ENCODE data around the gene FERMT3. TPM values are rescaled to one million over a fixed set of nuclear protein-coding genes. Genes with fewer than 3 reads are reported as not detected.
A peak's percentile ranks its signal among the peaks of the same experiment; 100 is the strongest.

The FERMT3 gene
- total and polyA plus RNA-seq, 12 donors = 2.3 to 30.8 (median 6.8) TPM

DNA sequence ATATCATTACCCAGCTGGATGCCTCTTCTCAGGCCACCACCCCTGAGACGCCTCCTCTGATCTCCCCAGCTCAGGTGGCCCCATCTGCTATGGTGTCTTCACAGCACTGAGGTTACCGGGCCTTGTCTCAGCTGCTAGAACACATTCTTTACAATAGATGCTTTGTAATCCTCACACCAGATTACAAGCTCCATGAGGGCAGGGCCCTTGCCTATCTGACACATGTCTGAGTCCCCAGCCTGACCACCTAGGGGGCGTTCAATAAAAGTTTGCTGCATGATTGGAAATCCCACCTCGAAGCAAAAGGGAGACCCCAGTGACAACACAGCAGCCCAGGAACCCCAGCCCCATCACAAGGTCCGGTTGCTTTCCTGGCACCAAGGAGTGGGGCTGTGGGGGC, 42.6 kb upstream of the FERMT3 start:
- H3K4me1 ChIP-seq = peaks cover 3 to 24% (median 22%) of the 10 kb centered on the region in 9 donors
- 90 to 93% methylated on average over 5 of the region's 5 CpGs for WGBS, 2 donors
- no peak for DNase-seq

DNA sequence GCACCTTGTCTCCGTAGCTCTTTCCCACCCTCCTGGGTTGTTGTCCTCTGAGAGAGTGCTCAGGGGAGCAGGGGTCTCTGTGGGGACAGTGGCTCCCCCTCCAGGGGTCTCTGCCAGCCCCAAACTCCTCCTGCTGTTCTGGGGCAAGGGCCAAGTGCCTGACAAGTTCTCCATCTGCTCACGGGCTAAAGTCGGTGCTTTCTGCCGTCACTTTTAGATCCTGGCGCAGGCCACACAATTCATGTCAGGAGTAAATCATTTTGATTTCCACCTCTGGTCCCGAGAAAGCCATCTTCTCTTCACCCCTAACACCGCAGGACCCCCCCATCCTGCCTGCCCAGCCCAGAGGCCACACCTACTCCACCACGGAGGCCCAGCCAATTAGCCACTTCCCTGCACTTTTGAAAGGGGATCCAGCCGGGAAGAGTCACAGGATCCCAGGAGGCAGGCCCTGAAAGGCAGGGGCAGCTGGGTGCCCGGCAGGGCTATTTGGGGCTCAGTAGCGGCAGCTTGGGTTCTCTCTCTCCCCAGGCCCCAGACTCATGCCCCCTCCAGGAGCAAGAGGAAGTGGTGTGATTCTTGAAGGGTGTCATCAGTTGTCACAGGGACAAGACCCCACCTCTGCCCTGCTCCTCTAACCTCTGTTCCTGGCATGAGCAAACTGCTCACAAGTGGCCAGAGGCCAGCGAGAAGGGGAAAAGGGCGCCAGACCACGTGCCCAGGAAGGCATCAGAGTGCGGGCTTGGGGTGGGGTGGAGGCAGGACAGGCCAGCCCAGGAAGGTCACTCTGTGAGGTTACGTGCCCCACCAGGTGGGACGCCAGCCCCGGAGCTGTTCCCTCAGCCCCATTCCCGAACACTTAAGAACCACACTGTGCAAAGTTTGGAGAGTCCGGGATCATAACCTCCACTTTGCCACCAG, 41.9 kb upstream of the FERMT3 start:
- intact Hi-C loops (cut with DNase I) = loop anchor here in 1 of 10 donors (1.0 kb wide), 1 partner anchor 16 kb away; no protein-coding TSS in a partner anchor
- Histone ChIP-seq H3K4me1 (peaks cover 3 to 24% (median 22%) of the 10 kb centered on the region in 9 donors), H3K27me3 (no peaks in the 10 kb centered on the region), H3K9me3 (no peaks in the 10 kb centered on the region), H3K36me3 (no peaks in the 10 kb centered on the region), H3K4me3 (peak overlapping the region in 9 of 10 donors; percentile 69 to 97 (median 82)), H3K27ac (peak overlapping the region; percentile 66 to 91 (median 85))
- TF ChIP-seq, protein P1, sequence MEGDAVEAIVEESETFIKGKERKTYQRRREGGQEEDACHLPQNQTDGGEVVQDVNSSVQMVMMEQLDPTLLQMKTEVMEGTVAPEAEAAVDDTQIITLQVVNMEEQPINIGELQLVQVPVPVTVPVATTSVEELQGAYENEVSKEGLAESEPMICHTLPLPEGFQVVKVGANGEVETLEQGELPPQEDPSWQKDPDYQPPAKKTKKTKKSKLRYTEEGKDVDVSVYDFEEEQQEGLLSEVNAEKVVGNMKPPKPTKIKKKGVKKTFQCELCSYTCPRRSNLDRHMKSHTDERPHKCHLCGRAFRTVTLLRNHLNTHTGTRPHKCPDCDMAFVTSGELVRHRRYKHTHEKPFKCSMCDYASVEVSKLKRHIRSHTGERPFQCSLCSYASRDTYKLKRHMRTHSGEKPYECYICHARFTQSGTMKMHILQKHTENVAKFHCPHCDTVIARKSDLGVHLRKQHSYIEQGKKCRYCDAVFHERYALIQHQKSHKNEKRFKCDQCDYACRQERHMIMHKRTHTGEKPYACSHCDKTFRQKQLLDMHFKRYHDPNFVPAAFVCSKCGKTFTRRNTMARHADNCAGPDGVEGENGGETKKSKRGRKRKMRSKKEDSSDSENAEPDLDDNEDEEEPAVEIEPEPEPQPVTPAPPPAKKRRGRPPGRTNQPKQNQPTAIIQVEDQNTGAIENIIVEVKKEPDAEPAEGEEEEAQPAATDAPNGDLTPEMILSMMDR (IDR thresholded peaks at IDR 0.05) = no peak
- 32 to 40% methylated on average over 20 of the region's 20 CpGs for WGBS, 2 donors
- peak in 1 of 2 donors; percentile 65 for DNase-seq
- peak; percentile 17 to 71 (median 62) for ATAC-seq

More for the DNA sequence above, 42.6 kb upstream of the FERMT3 start:
- ATAC-seq = no peak
- H3K9me3 ChIP-seq = no peaks in the 10 kb centered on the region
- no peaks in the 10 kb centered on the region for H3K36me3 ChIP-seq
- TF ChIP-seq, protein P1 (IDR thresholded peaks at IDR 0.05) = no peak
- no peaks in the 10 kb centered on the region for H3K27me3 ChIP-seq
- H3K27ac ChIP-seq = peak overlapping the region in 7 of 10 donors; percentile 83 to 91 (median 87)
- peak overlapping the region in 5 of 10 donors; percentile 3 to 82 (median 76) for H3K4me3 ChIP-seq
- intact Hi-C loops (cut with DNase I) = loop anchor here in 1 of 10 donors (1.0 kb wide), 1 partner anchor 16 kb away; no protein-coding TSS in a partner anchor

DNA sequence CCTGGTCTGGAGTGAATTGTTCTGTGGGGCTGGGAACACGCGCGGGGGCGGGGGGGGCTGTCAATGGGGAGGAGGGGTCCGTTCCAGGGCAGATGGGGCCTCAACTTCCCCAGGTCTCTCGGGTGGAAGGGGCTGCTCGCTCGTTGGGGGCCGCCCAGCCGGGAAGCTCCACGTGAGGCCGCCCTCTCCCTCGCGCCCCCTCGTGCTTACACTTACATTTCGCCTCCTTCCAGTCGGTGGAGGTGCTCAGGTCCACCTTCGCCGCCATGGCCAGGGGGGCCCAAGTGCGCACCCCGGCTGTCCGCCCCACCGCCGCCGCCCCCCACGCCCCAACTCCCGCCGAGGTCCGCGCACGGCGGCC, 41.1 kb upstream of the FERMT3 start:
- ATAC-seq (peak; percentile 15 to 35 (median 24)), DNase-seq (peak in 1 of 2 donors; percentile 35)
- H3K27ac ChIP-seq = peak overlapping the region; percentile 66 to 91 (median 85)
- H3K4me1 ChIP-seq = peaks cover 3 to 24% (median 22%) of the 10 kb centered on the region in 9 donors
- 1% methylated on average over 31 to 32 of the region's 32 CpGs for WGBS, 2 donors
- intact Hi-C loops (cut with DNase I) = no loop called here
- H3K4me3 ChIP-seq = peak overlapping the region; percentile 69 to 97 (median 82)
- TF ChIP-seq, protein P1 (IDR thresholded peaks at IDR 0.05) = peak in 2 of 9 donors; percentile 23 to 27
- no peaks in the 10 kb centered on the region for H3K27me3 ChIP-seq
- no peaks in the 10 kb centered on the region for H3K36me3 ChIP-seq
- H3K9me3 ChIP-seq = no peaks in the 10 kb centered on the region

DNA sequence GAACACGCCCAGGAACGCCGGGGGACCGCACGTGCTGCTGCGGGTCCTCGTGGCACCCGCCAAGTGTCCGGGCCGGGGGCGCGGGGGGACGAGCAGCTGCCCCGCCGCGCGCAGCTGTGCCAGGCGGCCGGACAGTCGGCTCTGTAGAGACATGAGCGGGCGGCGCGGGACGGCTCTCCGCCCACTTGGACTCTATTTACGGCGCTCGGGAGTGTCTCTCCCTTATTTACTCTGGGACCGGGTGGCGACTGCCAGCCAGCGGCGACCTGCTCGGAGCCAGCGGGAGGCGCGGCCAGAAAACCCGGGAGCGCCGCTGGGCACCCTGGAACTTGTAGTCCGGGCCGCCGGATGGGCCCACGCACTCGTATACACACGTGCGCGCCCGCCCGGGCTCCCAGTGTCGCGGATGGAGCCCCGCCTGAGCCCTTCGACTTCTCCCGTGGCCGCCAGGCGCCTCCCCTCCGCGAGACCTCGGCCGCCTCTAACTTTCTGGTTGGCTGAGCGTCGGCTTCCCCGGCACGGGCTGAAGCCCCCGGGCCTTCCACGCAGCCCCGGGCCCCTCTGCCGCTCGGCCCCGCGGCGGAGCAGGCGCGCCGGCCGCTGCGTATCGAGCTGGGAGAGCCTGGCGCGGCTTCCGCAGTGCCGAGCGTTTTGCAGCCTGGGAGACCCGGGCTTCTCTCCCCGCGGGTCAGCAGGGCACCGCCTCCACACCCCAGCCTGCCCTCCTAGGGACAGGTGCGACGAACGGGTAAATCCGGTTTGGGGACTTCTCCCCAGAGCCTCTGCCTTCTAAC, 40.5 kb upstream of the FERMT3 start, which contains the start of gene MACROD1:
MACROD1 (minus strand) TSS at position 272 of the 794 bp plus-strand sequence; CDS start at position 153, 119 bp downstream.
- intact Hi-C loops (cut with DNase I) = no loop called here
- no peaks in the 10 kb centered on the region for H3K9me3 ChIP-seq
- DNase-seq = peak; percentile 81 to 88
- TF ChIP-seq, protein P1 (IDR thresholded peaks at IDR 0.05) = no peak
- peaks cover 3 to 24% (median 22%) of the 10 kb centered on the region in 9 donors for H3K4me1 ChIP-seq
- 1% methylated on average over 84 to 92 of the region's 92 CpGs for WGBS, 2 donors
- H3K27me3 ChIP-seq = no peaks in the 10 kb centered on the region
- H3K36me3 ChIP-seq = no peaks in the 10 kb centered on the region
- peak within 1 kb of the TSS; percentile 69 to 97 (median 82) for H3K4me3 ChIP-seq
- peak within 1 kb of the TSS; percentile 66 to 91 (median 85) for H3K27ac ChIP-seq
- peak; percentile 83 to 93 (median 87) for ATAC-seq
